Measurements from ENCODE around the gene PRIM2. TPM values are rescaled to one million over a fixed set of nuclear protein-coding genes. Genes with fewer than 3 reads are reported as not detected.
"Not testable (repeated sequence)": the region's sequence is repeated elsewhere in the genome, so short reads cannot be mapped to it uniquely, and the experiment has no call there.

Gene PRIM2
- total RNA-seq, 1 donor from 2014 or later, result 7.7 TPM

- DNase-seq (ENCODE audit: low read depth in 2 of 2), result not testable (repeated sequence)
Observed at GRCh38 chr6:57444787-57445186, 127.4 kb downstream of the PRIM2 start.

GRCh38 chr6:57445379-57445778 is 127.9 kb downstream of the PRIM2 start:
- DNase-seq (ENCODE audit: low read depth in 2 of 2), result not testable (repeated sequence)

GRCh38 chr6:57445790-57446468 is 128.5 kb downstream of the PRIM2 start:
- peak in 1 of 2 donors; percentile 36 for DNase-seq (ENCODE audit: low read depth in 2 of 2)

- not testable (repeated sequence) for DNase-seq (ENCODE audit: low read depth in 2 of 2)
Observed at GRCh38 chr6:57449496-57450066, 132.2 kb downstream of the PRIM2 start.

- DNase-seq (ENCODE audit: low read depth in 2 of 2), result not testable (repeated sequence)
Observed at GRCh38 chr6:57459781-57460180, 142.4 kb downstream of the PRIM2 start.

- DNase-seq (ENCODE audit: low read depth in 2 of 2), result not testable (repeated sequence)
Observed at GRCh38 chr6:57461022-57461421, 143.6 kb downstream of the PRIM2 start.

- not testable (repeated sequence) for DNase-seq (ENCODE audit: low read depth in 2 of 2)
Observed at GRCh38 chr6:57463809-57464208, 146.4 kb downstream of the PRIM2 start.

GRCh38 chr6:57465968-57466367 is 148.5 kb downstream of the PRIM2 start:
- not testable (repeated sequence) for DNase-seq (ENCODE audit: low read depth in 2 of 2)

GRCh38 chr6:57469072-57469471 is 151.6 kb downstream of the PRIM2 start:
- DNase-seq (ENCODE audit: low read depth in 2 of 2), result no peak

GRCh38 chr6:57470148-57470547 is 152.7 kb downstream of the PRIM2 start:
- not testable (repeated sequence) for DNase-seq (ENCODE audit: low read depth in 2 of 2)

GRCh38 chr6:57471314-57471864 is 154.0 kb downstream of the PRIM2 start:
- DNase-seq (ENCODE audit: low read depth in 2 of 2), result not testable (repeated sequence)

GRCh38 chr6:57472861-57473362 is 155.5 kb downstream of the PRIM2 start:
- peak in 1 of 2 donors; percentile 68 for DNase-seq (ENCODE audit: low read depth in 2 of 2)

- DNase-seq (ENCODE audit: low read depth in 2 of 2), result peak in 1 of 2 donors; percentile 53
Observed at GRCh38 chr6:57474862-57475475, 157.5 kb downstream of the PRIM2 start.

- DNase-seq (ENCODE audit: low read depth in 2 of 2), result not testable (repeated sequence)
Observed at GRCh38 chr6:57475656-57476055, 158.2 kb downstream of the PRIM2 start.

GRCh38 chr6:57480194-57480593 is 162.8 kb downstream of the PRIM2 start:
- DNase-seq (ENCODE audit: low read depth in 2 of 2), result not testable (repeated sequence)

GRCh38 chr6:57481121-57481520 is 163.7 kb downstream of the PRIM2 start:
- not testable (repeated sequence) for DNase-seq (ENCODE audit: low read depth in 2 of 2)

GRCh38 chr6:57482471-57482870 is 165.0 kb downstream of the PRIM2 start:
- not testable (repeated sequence) for DNase-seq (ENCODE audit: low read depth in 2 of 2)

- not testable (repeated sequence) for DNase-seq (ENCODE audit: low read depth in 2 of 2)
Observed at GRCh38 chr6:57486494-57487081, 169.2 kb downstream of the PRIM2 start.

- not testable (repeated sequence) for DNase-seq (ENCODE audit: low read depth in 2 of 2)
Observed at GRCh38 chr6:57488551-57488950, 171.1 kb downstream of the PRIM2 start.

- DNase-seq (ENCODE audit: low read depth in 2 of 2), result not testable (repeated sequence)
Observed at GRCh38 chr6:57489887-57490286, 172.5 kb downstream of the PRIM2 start.

GRCh38 chr6:57491795-57492194 is 174.4 kb downstream of the PRIM2 start:
- not testable (repeated sequence) for DNase-seq (ENCODE audit: low read depth in 2 of 2)

GRCh38 chr6:57496251-57496650 is 178.8 kb downstream of the PRIM2 start:
- not testable (repeated sequence) for DNase-seq (ENCODE audit: low read depth in 2 of 2)

Measured in lung microvascular endothelial cell (primary cell).